ENCODE data around the gene DNAH17.

GRCh38 chr17:78374189-78374588, 203.0 kb downstream of the DNAH17 start:
- no peak for TF ChIP-seq CTCF (IDR thresholded peaks at IDR 0.05; ENCODE audit: extremely low read depth in 1 of 2, insufficient read depth in 1 of 2, low read depth in 1 of 2, low read length in 2 of 2)
- no peak for TF ChIP-seq POLR2A (IDR thresholded peaks at IDR 0.05; ENCODE audit: low read depth, low read length)
- no peak for TF ChIP-seq JUN (IDR thresholded peaks at IDR 0.05; ENCODE audit: borderline replicate concordance, insufficient read depth, insufficient read length, low read depth)
- no peak for TF ChIP-seq FOS (IDR thresholded peaks at IDR 0.05; ENCODE audit: borderline replicate concordance, insufficient read depth, low read length)
- no peak for TF ChIP-seq POLR2AphosphoS5 (IDR thresholded peaks at IDR 0.05; ENCODE audit: insufficient read depth, low read depth, low read length)
- no peak for TF ChIP-seq EZH2 (IDR thresholded peaks at IDR 0.05; ENCODE audit: borderline replicate concordance, low read depth, low read length, severe bottlenecking)

Measured in endothelial cell of umbilical vein (primary cell).